ENCODE measurements around the gene KANTR.
"Not testable (repeated sequence)": the region's sequence is repeated elsewhere in the genome, so short reads cannot be mapped to it uniquely, and the experiment has no call there.

KANTR gene

GRCh38 chrX:53116101-53116500 is 22.2 kb downstream of the KANTR start:
- TF ChIP-seq JUND (IDR thresholded peaks at IDR 0.05; ENCODE audit: low read depth): no peak
- peak in 1 of 2 experiments; percentile 33 for DNase-seq (ENCODE audit: low read depth in 1 of 2, low spot score in 1 of 2)
- in situ Hi-C loops (cut with HindIII; ENCODE audit: low pct_unique_long_range_greater_than_20kb, low sequenced_read_pairs): no loop called here

DNA sequence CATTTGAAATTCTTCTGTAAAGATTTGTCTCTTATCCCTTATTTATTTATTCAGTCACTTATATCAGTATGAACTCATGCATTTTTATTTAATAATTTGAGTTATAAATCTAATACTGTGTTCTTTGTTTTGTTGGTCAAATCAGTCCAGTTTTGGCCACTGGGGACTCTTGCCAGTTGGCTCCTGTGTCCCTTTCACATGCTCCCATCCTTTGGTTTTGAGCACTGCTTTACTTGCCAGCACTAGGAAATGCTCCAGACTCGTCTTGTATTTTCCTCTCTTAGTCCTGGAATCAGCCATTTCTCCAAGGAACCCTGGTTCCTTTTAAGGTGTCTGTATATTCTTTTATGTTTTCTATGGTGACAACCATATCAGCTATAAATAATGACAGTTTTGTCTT is 28.1 kb downstream of the KANTR start:
- DNase-seq (ENCODE audit: low read depth in 1 of 2, low spot score in 1 of 2): no peak
- no peak for TF ChIP-seq JUND (IDR thresholded peaks at IDR 0.05; ENCODE audit: low read depth)
- in situ Hi-C loops (cut with HindIII; ENCODE audit: low pct_unique_long_range_greater_than_20kb, low sequenced_read_pairs): no loop called here

DNA sequence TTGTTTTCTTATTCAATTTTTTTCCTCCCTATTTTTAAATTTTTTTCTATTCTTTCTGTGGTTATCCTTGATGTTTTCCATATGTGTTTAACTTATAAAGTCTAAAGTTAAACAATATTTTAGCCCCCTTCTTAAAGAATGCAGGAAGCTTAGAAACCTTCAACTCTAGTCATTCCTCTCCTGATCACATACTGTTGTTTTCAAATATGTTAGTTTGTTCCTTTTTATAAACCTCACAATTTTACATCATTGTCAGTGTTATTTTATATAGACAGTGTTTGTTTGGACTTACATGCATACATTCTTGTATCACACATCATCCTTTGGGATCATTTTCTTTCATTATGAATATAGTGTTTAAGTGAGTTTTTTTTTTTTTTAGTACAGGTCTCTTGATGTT is 31.6 kb downstream of the KANTR start:
- in situ Hi-C loops (cut with HindIII; ENCODE audit: low pct_unique_long_range_greater_than_20kb, low sequenced_read_pairs): no loop called here
- no peak for DNase-seq (ENCODE audit: low read depth in 1 of 2, low spot score in 1 of 2)
- TF ChIP-seq JUND (IDR thresholded peaks at IDR 0.05; ENCODE audit: low read depth): no peak

- no peak for TF ChIP-seq JUND (IDR thresholded peaks at IDR 0.05; ENCODE audit: low read depth)
- no peak for DNase-seq (ENCODE audit: low read depth in 1 of 2, low spot score in 1 of 2)
- in situ Hi-C loops (cut with HindIII; ENCODE audit: low pct_unique_long_range_greater_than_20kb, low sequenced_read_pairs): no loop called here
These were observed 32.4 kb downstream of the KANTR start for GRCh38 chrX:53126377-53126776.

DNA sequence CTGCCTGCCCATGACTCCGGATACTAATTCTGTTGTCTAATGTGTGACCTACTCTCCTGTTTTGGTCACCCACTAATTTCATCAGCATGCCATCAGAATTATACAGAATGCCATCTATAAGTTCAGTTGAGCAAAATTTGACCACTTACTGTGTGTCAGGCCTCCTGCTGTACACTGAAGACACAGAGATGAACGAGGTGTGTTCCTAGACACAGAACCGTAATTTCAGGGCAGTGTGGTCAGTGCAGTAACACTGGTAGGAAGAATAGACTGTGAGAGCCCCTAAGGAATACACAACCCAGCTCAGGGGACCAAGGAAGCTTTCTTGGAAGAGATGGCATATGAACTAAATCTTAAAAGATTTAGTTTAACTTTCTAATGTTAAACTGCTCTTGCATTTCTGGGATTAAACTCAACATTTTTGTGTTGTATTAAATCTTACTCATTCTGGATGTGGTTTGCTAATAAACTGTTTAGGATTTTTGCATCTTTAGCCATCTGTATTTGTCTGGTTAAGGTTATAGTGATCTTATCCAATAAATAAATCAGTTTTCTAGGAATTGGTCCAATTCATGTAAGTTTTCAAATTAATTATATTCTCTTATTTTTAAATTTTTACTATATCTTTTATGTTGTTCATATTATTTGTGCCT is 34.3 kb downstream of the KANTR start:
- no peak for DNase-seq (ENCODE audit: low read depth in 1 of 2, low spot score in 1 of 2)
- in situ Hi-C loops (cut with HindIII; ENCODE audit: low pct_unique_long_range_greater_than_20kb, low sequenced_read_pairs): no loop called here
- no peak for TF ChIP-seq JUND (IDR thresholded peaks at IDR 0.05; ENCODE audit: low read depth)

- DNase-seq (ENCODE audit: low read depth in 1 of 2, low spot score in 1 of 2): no peak
- in situ Hi-C loops (cut with HindIII; ENCODE audit: low pct_unique_long_range_greater_than_20kb, low sequenced_read_pairs): no loop called here
These were observed 39.5 kb downstream of the KANTR start for GRCh38 chrX:53133400-53133799.

DNA sequence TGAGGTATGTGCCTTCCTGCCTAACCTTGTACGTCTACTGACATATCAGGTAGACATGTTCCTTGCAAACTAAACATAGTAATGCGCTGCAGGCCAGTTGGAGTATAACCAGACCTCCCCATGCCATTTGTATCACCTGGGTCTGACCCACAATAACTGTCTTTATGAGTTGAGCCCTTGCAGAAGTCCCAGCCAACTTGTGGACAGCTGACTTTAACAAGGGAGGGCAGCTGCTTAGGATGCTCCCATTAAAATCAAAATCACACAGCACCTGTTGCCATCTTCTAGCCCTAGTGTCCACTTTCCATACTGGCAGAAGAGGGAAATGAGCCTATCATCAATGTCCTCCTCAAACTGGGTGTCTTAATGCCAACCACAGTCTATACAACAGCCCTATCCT is 41.6 kb downstream of the KANTR start:
- DNase-seq (ENCODE audit: low read depth in 1 of 2, low spot score in 1 of 2): no peak
- TF ChIP-seq JUND (IDR thresholded peaks at IDR 0.05; ENCODE audit: low read depth): no peak
- in situ Hi-C loops (cut with HindIII; ENCODE audit: low pct_unique_long_range_greater_than_20kb, low sequenced_read_pairs): no loop called here

More at GRCh38 chrX:53133400-53133799, 39.5 kb downstream of the KANTR start:
- no peak for TF ChIP-seq JUND (IDR thresholded peaks at IDR 0.05; ENCODE audit: low read depth)

DNA sequence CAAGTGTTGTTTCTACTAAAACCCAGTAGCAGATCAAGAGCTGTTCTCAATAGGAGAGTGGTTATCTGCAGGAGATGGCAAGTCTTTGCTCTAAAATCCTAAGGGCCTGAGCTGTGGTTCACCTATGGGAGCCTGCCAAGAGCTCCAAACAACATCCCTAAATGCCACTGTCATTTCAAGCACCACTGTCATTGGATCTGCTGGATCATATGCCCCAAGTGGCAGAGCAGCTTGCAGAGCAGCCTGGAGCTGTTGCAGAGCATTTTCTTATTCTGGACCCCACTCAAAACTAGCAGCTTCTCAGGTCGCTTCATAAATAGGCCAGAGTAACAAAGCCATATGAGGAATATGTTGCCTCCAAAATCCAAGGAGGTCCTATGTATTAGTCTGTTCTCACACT is 59.6 kb downstream of the KANTR start:
- in situ Hi-C loops (cut with HindIII; ENCODE audit: low pct_unique_long_range_greater_than_20kb, low sequenced_read_pairs): no loop called here
- no peak for TF ChIP-seq JUND (IDR thresholded peaks at IDR 0.05; ENCODE audit: low read depth)
- DNase-seq (ENCODE audit: low read depth in 1 of 2, low spot score in 1 of 2): no peak

DNA sequence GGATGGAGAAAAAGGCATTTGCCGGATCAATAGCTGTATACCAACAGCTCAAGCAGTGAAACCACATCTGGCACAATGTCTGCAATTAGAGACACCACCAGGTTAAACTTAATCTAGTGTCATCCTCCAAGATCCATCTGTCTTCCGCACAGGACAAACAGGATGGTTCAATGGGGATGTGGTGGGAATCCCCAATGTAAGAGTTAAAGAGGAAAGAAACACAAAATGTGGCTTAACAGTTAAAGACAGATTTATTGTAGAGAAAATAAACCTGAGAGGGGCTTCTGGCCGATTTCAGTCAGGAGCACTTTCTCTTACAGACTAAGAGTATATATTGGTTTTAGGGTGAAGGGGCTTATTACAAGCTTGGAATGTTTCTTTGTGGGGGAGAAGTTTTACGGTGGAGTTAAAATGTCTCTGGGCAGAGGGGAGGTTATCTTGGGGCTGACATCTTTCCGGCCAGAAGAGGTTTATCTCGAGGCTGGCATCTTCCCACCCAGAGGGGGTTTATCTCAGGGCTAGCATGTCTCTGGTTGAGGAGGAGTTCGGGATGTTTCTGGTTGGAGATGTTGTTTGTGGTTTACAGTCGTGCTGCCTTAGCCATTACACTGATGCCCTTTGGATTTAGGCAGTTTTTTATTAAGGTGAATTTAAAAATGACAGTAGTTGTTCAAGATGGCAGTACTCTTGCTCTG is 61.7 kb downstream of the KANTR start:
- no peak for TF ChIP-seq JUND (IDR thresholded peaks at IDR 0.05; ENCODE audit: low read depth)
- in situ Hi-C loops (cut with HindIII; ENCODE audit: low pct_unique_long_range_greater_than_20kb, low sequenced_read_pairs): no loop called here
- DNase-seq (ENCODE audit: low read depth in 1 of 2, low spot score in 1 of 2): no peak

DNA sequence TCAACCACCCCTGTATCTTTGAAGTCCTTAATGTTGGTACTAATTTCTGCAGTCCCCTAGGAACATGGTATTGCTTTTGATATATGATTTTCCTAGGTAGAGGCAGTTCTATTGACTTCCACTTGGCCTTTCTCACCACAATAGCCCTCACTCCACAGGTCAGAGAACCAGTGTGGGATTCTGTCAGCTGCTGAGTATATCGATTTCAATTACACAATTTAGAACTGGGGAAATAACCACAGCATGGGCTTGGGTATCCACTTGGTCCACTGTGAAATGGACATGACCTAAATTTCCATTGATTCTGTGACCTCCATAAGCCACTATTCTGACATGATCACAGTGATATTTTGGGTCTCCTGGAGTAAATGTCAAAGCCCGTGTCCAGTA is 62.3 kb downstream of the KANTR start:
- in situ Hi-C loops (cut with HindIII; ENCODE audit: low pct_unique_long_range_greater_than_20kb, low sequenced_read_pairs): no loop called here
- DNase-seq (ENCODE audit: low read depth in 1 of 2, low spot score in 1 of 2): no peak
- TF ChIP-seq JUND (IDR thresholded peaks at IDR 0.05; ENCODE audit: low read depth): no peak

- no peak for TF ChIP-seq JUND (IDR thresholded peaks at IDR 0.05; ENCODE audit: low read depth)
- DNase-seq (ENCODE audit: low read depth in 1 of 2, low spot score in 1 of 2): no peak
- in situ Hi-C loops (cut with HindIII; ENCODE audit: low pct_unique_long_range_greater_than_20kb, low sequenced_read_pairs): no loop called here
These were observed 65.2 kb downstream of the KANTR start for GRCh38 chrX:53159184-53159583.

- no peak for TF ChIP-seq JUND (IDR thresholded peaks at IDR 0.05; ENCODE audit: low read depth)
- DNase-seq (ENCODE audit: low read depth in 1 of 2, low spot score in 1 of 2): peak in 1 of 2 experiments; percentile 44
- in situ Hi-C loops (cut with HindIII; ENCODE audit: low pct_unique_long_range_greater_than_20kb, low sequenced_read_pairs): no loop called here
These were observed 66.5 kb downstream of the KANTR start for GRCh38 chrX:53160297-53160983.

DNA sequence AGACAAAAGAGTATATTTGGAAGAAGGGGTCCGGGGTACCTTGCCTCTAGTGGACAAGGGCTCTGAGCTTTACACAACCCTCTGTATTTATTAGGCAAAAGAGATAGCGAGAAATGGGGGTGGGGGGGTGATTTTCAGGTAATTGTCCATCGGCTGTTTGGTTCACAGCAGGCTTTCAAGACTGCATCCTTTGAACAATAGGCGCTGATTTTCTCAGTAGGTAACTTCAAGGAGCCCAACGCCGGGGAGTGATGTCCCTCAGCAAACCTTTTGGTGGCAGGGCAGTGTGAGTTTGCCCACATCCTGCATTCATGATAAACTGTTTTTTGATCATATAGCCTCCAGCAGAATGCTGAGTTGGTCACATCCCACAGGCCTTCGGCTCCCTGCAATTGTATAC is 69.5 kb downstream of the KANTR start:
- TF ChIP-seq JUND (IDR thresholded peaks at IDR 0.05; ENCODE audit: low read depth): no peak
- no peak for DNase-seq (ENCODE audit: low read depth in 1 of 2, low spot score in 1 of 2)
- in situ Hi-C loops (cut with HindIII; ENCODE audit: low pct_unique_long_range_greater_than_20kb, low sequenced_read_pairs): no loop called here

DNA sequence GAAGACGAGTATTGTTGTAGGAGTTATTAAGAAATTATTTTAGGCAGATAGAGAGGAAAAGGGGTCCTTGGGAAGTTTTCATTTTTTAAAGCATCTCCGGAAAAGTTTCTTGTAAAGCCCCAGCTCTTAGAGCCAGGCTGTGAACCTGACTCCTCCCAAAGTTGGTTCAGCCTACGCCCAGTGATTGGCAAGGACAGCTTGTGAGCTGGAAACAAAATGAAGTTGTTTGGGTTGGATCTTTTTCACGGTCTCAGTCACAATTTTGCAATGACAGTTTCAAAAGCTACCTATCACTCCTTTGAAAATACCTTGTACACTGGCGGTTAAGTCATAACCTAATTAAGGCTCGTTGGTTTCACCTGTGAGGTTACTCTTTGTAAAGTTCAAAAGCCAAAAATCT is 70.6 kb downstream of the KANTR start:
- in situ Hi-C loops (cut with HindIII; ENCODE audit: low pct_unique_long_range_greater_than_20kb, low sequenced_read_pairs); DNase-seq (ENCODE audit: low read depth in 1 of 2, low spot score in 1 of 2): not testable (repeated sequence)

All from T47D (cell line).